ENCODE measurements around the gene NSRP1.

GRCh38 chr17:30191072-30191471, 74.5 kb downstream of the NSRP1 start:
- TF ChIP-seq POLR2AphosphoS5 (IDR thresholded peaks at IDR 0.05; ENCODE audit: insufficient read depth in 1 of 2, low read depth in 1 of 2) (no peak), CTCF (IDR thresholded peaks at IDR 0.05) (no peak)
